GM12878 (cell line): Measurements from ENCODE around the gene CNN2. TPM values are rescaled to one million over a fixed set of nuclear protein-coding genes. Genes with fewer than 3 reads are reported as not detected.

Experiments used
- BMI1 ChIP-seq: fragments of 450-650 bp; IDR thresholded peaks from 2 replicates; pipeline ENCODE4 v1.6.1; 2016; ENCODE audit warnings: mild to moderate bottlenecking, moderate library complexity, borderline replicate concordance
- ETV6 ChIP-seq, 2 experiments: fragments of 450-650 bp in 1 of 2; IDR thresholded peaks in 1 of 2; conservative IDR thresholded peaks in 1 of 2; 2 replicates each; pipeline ENCODE4 v1.6.1; 2014; ENCODE audit warnings: antibody characterized with exemption in 1 of 2, borderline replicate concordance in 1 of 2, low read depth in 1 of 2, mild to moderate bottlenecking in 1 of 2, moderate library complexity in 1 of 2
- EZH2 ChIP-seq: IDR thresholded peaks from 2 replicates; pipeline ENCODE4 v1.6.1; 2012; ENCODE audit warnings: low read depth, mild to moderate bottlenecking, control low read depth, inconsistent platforms, low read length, borderline replicate concordance; ENCODE audit not compliant: control insufficient read depth
- FOS ChIP-seq: IDR thresholded peaks from 3 replicates; pipeline ENCODE4 v1.6.1; 2011; ENCODE audit warnings: borderline replicate concordance; ENCODE audit not compliant: insufficient read length; ENCODE audit errors: extremely low read depth
- FOXM1 ChIP-seq: IDR thresholded peaks from 2 replicates; pipeline ENCODE4 v1.6.1; 2012; ENCODE audit warnings: low read depth, mild to moderate bottlenecking, inconsistent platforms, low read length, moderate library complexity
- IKZF1 ChIP-seq: fragments of 450-650 bp; conservative IDR thresholded peaks from 2 replicates; pipeline ENCODE4 v1.6.1; 2017; ENCODE audit warnings: antibody characterized with exemption, mild to moderate bottlenecking
- IRF4 ChIP-seq: IDR thresholded peaks from 2 replicates; pipeline ENCODE4 v1.6.1; 2011; ENCODE audit warnings: low read depth, low read length
- MEF2B ChIP-seq: fragments of 450-650 bp; IDR thresholded peaks from 2 replicates; pipeline ENCODE4 v1.6.1; 2018; ENCODE audit warnings: mild to moderate bottlenecking, moderate library complexity; ENCODE audit not compliant: partially characterized antibody, poor library complexity, severe bottlenecking
- MTA2 ChIP-seq: fragments of 450-650 bp; IDR thresholded peaks from 2 replicates; pipeline ENCODE4 v1.6.1; 2016; ENCODE audit warnings: low read depth, mild to moderate bottlenecking, moderate library complexity
- MXI1 ChIP-seq: fragments of 150-350 bp; IDR thresholded peaks from 2 replicates; pipeline ENCODE4 v1.6.1; 2011; ENCODE audit warnings: low read depth, mild to moderate bottlenecking, inconsistent platforms, low read length, improper control_type of control experiment
- POLR2AphosphoS5 ChIP-seq: IDR thresholded peaks from 2 replicates; pipeline ENCODE4 v1.6.1; 2011; ENCODE audit warnings: mild to moderate bottlenecking, low read length, inconsistent platforms
- RBBP5 ChIP-seq: fragments of 200-600 bp; sonication (generic); conservative IDR thresholded peaks from 2 replicates; pipeline ENCODE4 v1.6.1; 2016
- RCOR1 ChIP-seq: conservative IDR thresholded peaks from 2 replicates; pipeline ENCODE4 v1.6.1; 2012; ENCODE audit warnings: low read depth, low read length, improper control_type of control experiment
- SRF ChIP-seq, 2 experiments: IDR thresholded peaks; 2 replicates each; pipeline ENCODE4 v1.6.1; 2011; ENCODE audit warnings: low read depth in 2 of 2, low read length in 2 of 2, mild to moderate bottlenecking in 1 of 2, moderate library complexity in 1 of 2
- ZNF24 ChIP-seq: fragments of 450-650 bp; IDR thresholded peaks from 2 replicates; pipeline ENCODE4 v1.6.1; 2017; ENCODE audit warnings: antibody characterized with exemption, mild to moderate bottlenecking
- polyA plus RNA-seq, 11 experiments: library from polyadenylated mRNA; depleted of rRNA in 4 of 11; unstranded in 6 of 11; stranded (reverse) in 5 of 11; fragments of >200 nt; fragmentation: Nextera tagmentation in 4 of 11; fragmentation: Illumina TruSeq in 1 of 11; extraction: Ambion mirVana in 4 of 11; extraction: Trizol in 1 of 11; gene quantifications; 1 replicate in 1 of 11; 2 replicates in 10 of 11; pipeline versions ENCODE4 v1.2.1 to v1.2.3, GENCODE V29; 2011 to 2016; ENCODE audit warnings: inconsistent platforms in 2 of 11, missing spikeins in 2 of 11, low read depth in 1 of 11
- total RNA-seq, 4 experiments: library from RNA; depleted of rRNA in 3 of 4; stranded (reverse); fragments of >200 nt in 3 of 4; fragmentation: Illumina TruSeq in 1 of 4; extraction: Trizol in 1 of 4; gene quantifications; 2 replicates each; pipeline versions ENCODE4 v1.2.1 to v1.2.3, GENCODE V29; 2013 to 2021
- TF ChIP-seq, protein P1 (sequence below): fragments of 450-650 bp; IDR thresholded peaks from 2 replicates; pipeline ENCODE4 v1.6.1; 2017; ENCODE audit warnings: borderline replicate concordance
- TF ChIP-seq, protein P2 (sequence below): fragments of 450-650 bp; IDR thresholded peaks from 2 replicates; pipeline ENCODE4 v1.6.1; 2017; ENCODE audit warnings: low read depth, mild to moderate bottlenecking, moderate library complexity
- TF ChIP-seq, protein P3 (sequence below): fragments of 450-650 bp; IDR thresholded peaks from 2 replicates; pipeline ENCODE4 v1.6.1; 2016; ENCODE audit warnings: mild to moderate bottlenecking
- TF ChIP-seq, protein P4 (sequence below): fragments of 450-650 bp; IDR thresholded peaks from 2 replicates; pipeline ENCODE4 v1.6.1; 2017; ENCODE audit warnings: mild to moderate bottlenecking, moderate library complexity

CNN2 gene
- total and polyA plus RNA-seq, 10 of the 15 experiments (the other 5 are each of a cell fraction or from before 2014, with no cell fraction given) = 34.7 to 311 (median 172) TPM

DNA sequence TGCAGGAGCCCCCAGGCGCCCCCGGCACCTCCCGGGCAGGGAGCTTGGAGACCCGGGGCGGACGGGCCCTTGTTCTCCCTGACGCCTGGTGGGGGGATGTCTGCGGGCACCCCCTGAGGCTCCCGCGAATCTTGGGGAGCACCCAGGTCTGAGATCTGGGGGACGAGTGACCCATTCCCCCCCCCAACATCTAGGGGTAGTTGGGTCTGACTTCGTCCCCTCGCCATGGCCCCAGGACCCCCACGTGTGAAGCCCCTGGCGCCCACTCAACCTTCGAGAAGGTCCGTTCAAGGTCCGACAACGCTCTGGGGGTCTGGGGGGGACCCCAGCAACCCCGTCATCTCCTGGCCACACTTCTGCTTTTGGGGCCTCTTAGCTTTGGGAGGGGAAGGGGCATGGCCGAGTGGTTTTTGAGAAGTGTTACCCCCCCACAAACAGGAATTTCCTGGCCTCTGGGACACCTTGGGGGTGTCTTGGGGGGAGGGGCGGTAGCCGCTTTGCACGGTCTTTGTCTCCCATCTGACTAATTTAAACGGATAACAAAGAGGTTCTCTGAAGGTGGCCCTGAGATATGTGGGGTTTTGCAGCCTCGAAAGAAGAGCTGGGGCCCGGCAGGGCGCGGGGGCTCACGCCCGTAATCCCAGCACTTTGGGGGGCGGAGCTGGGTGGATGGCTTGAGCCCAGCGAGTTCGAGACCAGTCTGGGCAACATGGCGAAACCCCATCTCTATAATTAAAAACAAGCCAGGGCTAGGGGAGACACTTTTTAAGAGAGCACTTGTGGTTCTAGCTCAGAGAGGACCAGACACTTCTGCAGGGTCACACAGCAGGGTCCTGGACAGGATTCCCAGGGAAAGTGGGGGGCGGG, 608 bp downstream of the CNN2 start (continued):
- TF ChIP-seq IKZF1 (0 out of 2 replicates have a peak, but pooled peaks have one; percentile 5), RCOR1 (no peak), ZNF24 (no peak), POLR2AphosphoS5 (0 out of 2 replicates have a peak, but pooled peaks have one; percentile 4), IRF4 (no peak), MXI1 (no peak), SRF (IDR thresholded peaks at IDR 0.05; ENCODE audit: low read depth in 2 of 2, low read length in 2 of 2) (no peak), MEF2B (peak; percentile 22), FOXM1 (peak; percentile 42; the same call in 1 of the 2 replicates), EZH2 (no peak), MTA2 (peak; percentile 13; the same call in 1 of the 2 replicates), FOS (no peak), BMI1 (no peak), RBBP5 (no peak), ETV6 (conservative IDR thresholded peaks at IDR 0.05 in 1 of 2, IDR thresholded peaks at IDR 0.05 in 1 of 2; ENCODE audit: borderline replicate concordance in 1 of 2, low read depth in 1 of 2) (peak in 1 of 2 experiments; percentile 8; a peak in 1 of 4 replicates)
- TF ChIP-seq, protein P1, sequence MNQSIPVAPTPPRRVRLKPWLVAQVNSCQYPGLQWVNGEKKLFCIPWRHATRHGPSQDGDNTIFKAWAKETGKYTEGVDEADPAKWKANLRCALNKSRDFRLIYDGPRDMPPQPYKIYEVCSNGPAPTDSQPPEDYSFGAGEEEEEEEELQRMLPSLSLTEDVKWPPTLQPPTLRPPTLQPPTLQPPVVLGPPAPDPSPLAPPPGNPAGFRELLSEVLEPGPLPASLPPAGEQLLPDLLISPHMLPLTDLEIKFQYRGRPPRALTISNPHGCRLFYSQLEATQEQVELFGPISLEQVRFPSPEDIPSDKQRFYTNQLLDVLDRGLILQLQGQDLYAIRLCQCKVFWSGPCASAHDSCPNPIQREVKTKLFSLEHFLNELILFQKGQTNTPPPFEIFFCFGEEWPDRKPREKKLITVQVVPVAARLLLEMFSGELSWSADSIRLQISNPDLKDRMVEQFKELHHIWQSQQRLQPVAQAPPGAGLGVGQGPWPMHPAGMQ = no peak
- TF ChIP-seq, protein P2, sequence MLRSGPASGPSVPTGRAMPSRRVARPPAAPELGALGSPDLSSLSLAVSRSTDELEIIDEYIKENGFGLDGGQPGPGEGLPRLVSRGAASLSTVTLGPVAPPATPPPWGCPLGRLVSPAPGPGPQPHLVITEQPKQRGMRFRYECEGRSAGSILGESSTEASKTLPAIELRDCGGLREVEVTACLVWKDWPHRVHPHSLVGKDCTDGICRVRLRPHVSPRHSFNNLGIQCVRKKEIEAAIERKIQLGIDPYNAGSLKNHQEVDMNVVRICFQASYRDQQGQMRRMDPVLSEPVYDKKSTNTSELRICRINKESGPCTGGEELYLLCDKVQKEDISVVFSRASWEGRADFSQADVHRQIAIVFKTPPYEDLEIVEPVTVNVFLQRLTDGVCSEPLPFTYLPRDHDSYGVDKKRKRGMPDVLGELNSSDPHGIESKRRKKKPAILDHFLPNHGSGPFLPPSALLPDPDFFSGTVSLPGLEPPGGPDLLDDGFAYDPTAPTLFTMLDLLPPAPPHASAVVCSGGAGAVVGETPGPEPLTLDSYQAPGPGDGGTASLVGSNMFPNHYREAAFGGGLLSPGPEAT = no peak
- TF ChIP-seq, protein P3, sequence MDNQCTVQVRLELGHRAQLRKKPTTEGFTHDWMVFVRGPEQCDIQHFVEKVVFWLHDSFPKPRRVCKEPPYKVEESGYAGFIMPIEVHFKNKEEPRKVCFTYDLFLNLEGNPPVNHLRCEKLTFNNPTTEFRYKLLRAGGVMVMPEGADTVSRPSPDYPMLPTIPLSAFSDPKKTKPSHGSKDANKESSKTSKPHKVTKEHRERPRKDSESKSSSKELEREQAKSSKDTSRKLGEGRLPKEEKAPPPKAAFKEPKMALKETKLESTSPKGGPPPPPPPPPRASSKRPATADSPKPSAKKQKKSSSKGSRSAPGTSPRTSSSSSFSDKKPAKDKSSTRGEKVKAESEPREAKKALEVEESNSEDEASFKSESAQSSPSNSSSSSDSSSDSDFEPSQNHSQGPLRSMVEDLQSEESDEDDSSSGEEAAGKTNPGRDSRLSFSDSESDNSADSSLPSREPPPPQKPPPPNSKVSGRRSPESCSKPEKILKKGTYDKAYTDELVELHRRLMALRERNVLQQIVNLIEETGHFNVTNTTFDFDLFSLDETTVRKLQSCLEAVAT = no peak
- TF ChIP-seq, protein P4, sequence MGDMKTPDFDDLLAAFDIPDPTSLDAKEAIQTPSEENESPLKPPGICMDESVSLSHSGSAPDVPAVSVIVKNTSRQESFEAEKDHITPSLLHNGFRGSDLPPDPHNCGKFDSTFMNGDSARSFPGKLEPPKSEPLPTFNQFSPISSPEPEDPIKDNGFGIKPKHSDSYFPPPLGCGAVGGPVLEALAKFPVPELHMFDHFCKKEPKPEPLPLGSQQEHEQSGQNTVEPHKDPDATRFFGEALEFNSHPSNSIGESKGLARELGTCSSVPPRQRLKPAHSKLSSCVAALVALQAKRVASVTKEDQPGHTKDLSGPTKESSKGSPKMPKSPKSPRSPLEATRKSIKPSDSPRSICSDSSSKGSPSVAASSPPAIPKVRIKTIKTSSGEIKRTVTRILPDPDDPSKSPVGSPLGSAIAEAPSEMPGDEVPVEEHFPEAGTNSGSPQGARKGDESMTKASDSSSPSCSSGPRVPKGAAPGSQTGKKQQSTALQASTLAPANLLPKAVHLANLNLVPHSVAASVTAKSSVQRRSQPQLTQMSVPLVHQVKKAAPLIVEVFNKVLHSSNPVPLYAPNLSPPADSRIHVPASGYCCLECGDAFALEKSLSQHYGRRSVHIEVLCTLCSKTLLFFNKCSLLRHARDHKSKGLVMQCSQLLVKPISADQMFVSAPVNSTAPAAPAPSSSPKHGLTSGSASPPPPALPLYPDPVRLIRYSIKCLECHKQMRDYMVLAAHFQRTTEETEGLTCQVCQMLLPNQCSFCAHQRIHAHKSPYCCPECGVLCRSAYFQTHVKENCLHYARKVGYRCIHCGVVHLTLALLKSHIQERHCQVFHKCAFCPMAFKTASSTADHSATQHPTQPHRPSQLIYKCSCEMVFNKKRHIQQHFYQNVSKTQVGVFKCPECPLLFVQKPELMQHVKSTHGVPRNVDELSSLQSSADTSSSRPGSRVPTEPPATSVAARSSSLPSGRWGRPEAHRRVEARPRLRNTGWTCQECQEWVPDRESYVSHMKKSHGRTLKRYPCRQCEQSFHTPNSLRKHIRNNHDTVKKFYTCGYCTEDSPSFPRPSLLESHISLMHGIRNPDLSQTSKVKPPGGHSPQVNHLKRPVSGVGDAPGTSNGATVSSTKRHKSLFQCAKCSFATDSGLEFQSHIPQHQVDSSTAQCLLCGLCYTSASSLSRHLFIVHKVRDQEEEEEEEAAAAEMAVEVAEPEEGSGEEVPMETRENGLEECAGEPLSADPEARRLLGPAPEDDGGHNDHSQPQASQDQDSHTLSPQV = no peak
